ENCODE results near the gene C11orf86. TPM values are rescaled to one million over a fixed set of nuclear protein-coding genes. Genes with fewer than 3 reads are reported as not detected.

The C11orf86 gene
- total and polyA plus RNA-seq, 2 of the 8 experiments (the other 6 are each of a cell fraction or from before 2014, with no cell fraction given), result 0.91 to 0.97 TPM

GRCh38 chr11:66958232-66958955 lies 16.7 kb upstream of the C11orf86 start, which contains the start of gene PC (continued):
- no peak for TF ChIP-seq RNF2 (IDR thresholded peaks at IDR 0.05; ENCODE audit: borderline replicate concordance, low read depth, low read length, missing control alignments, poor library complexity, severe bottlenecking)
- peak; percentile 40 for TF ChIP-seq NANOG (IDR thresholded peaks at IDR 0.05; ENCODE audit: insufficient read depth, low read depth, low read length, poor library complexity, severe bottlenecking)
- no peak for TF ChIP-seq CTBP2 (IDR thresholded peaks at IDR 0.05; ENCODE audit: borderline replicate concordance, insufficient read depth, insufficient read length, low read length)
- TF ChIP-seq BRCA1 (IDR thresholded peaks at IDR 0.05; ENCODE audit: low read depth, low read length), result no peak
- TF ChIP-seq POLR2A (IDR thresholded peaks at IDR 0.05; ENCODE audit: control extremely low read depth in 1 of 2, low read depth in 2 of 2, low read length in 2 of 2), result peak in 1 of 2 experiments; percentile 56; a peak in 2 of 3 replicates
- TF ChIP-seq PHF8 (conservative IDR thresholded peaks at IDR 0.05; ENCODE audit: low read depth, low read length), result peak; percentile 79; the same call in 1 of the 2 replicates
- TF ChIP-seq TBP (IDR thresholded peaks at IDR 0.05; ENCODE audit: low read depth, low read length), result peak; percentile 69
- TF ChIP-seq RBBP5 (IDR thresholded peaks at IDR 0.05; ENCODE audit: borderline replicate concordance, low read depth, low read length), result 0 out of 2 replicates have a peak, but pooled peaks have one; percentile 51
- peak; percentile 89 for TF ChIP-seq KDM4A (IDR thresholded peaks at IDR 0.05; ENCODE audit: low read depth, low read length, severe bottlenecking)
- no peak for TF ChIP-seq RAD21 (IDR thresholded peaks at IDR 0.05 in 1 of 2, conservative IDR thresholded peaks at IDR 0.05 in 1 of 2; ENCODE audit: low read depth in 2 of 2, low read length in 2 of 2)
- TF ChIP-seq, protein P1, sequence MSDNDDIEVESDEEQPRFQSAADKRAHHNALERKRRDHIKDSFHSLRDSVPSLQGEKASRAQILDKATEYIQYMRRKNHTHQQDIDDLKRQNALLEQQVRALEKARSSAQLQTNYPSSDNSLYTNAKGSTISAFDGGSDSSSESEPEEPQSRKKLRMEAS (IDR thresholded peaks at IDR 0.05), result peak; percentile 99
- TF ChIP-seq SP4 (IDR thresholded peaks at IDR 0.05; ENCODE audit: low read length), result no peak; the same call in 1 of the 2 replicates
- TF ChIP-seq JUN (IDR thresholded peaks at IDR 0.05; ENCODE audit: low read depth, low read length), result no peak
- TF ChIP-seq HDAC2 (IDR thresholded peaks at IDR 0.05; ENCODE audit: borderline replicate concordance in 1 of 2, low read depth in 2 of 2, low read length in 2 of 2), result peak; percentile 41 to 96; a peak in 2 of 4 replicates
- TF ChIP-seq CBX5 (IDR thresholded peaks at IDR 0.05; ENCODE audit: low read depth, low read length), result no peak
- peak; percentile 66; the same call in 1 of the 2 replicates for TF ChIP-seq TCF12 (IDR thresholded peaks at IDR 0.05; ENCODE audit: low read depth, low read length)
- no peak for TF ChIP-seq SIX5 (IDR thresholded peaks at IDR 0.05; ENCODE audit: low read depth, low read length)
- no peak for TF ChIP-seq JUND (IDR thresholded peaks at IDR 0.05; ENCODE audit: low read length)
- no peak for TF ChIP-seq CEBPB (IDR thresholded peaks at IDR 0.05; ENCODE audit: low read depth, low read length)
- no peak for TF ChIP-seq CBX8 (IDR thresholded peaks at IDR 0.05; ENCODE audit: borderline replicate concordance, low read depth, low read length)
- no peak for TF ChIP-seq ZNF274 (IDR thresholded peaks at IDR 0.05; ENCODE audit: borderline replicate concordance, extremely low read depth, low read length)
- no peak for TF ChIP-seq NRF1 (IDR thresholded peaks at IDR 0.05; ENCODE audit: low read depth, low read length)
- TF ChIP-seq CHD2 (IDR thresholded peaks at IDR 0.05; ENCODE audit: low read length), result peak; percentile 82
- TF ChIP-seq SUZ12 (IDR thresholded peaks at IDR 0.05; ENCODE audit: low read length), result no peak
